Sigmoid colon (tissue), 7 donors: ENCODE data around the gene NR1D1. TPM values are rescaled to one million over a fixed set of nuclear protein-coding genes. Genes with fewer than 3 reads are reported as not detected.

Experiments
- DNase-seq: peaks from one replicate; pipeline ENCODE4 v3.0.0-alpha.2; 2019
- H3K27ac ChIP-seq, 4 donors: fragments of 200-600 bp; sonication (generic); one replicate each; pipeline ENCODE4 v1.5.1; 2016 to 2019; ENCODE audit warnings: mild to moderate bottlenecking in 1 of 4
- H3K27me3 ChIP-seq, 3 donors: fragments of 200-600 bp; sonication (generic); one replicate each; pipeline ENCODE4 v1.5.1; 2019; ENCODE audit warnings: mild to moderate bottlenecking in 1 of 3
- H3K36me3 ChIP-seq, 4 donors: fragments of 200-600 bp; sonication (generic); one replicate each; pipeline ENCODE4 v1.5.1; 2016 to 2019
- H3K4me1 ChIP-seq, 4 donors: fragments of 200-600 bp; sonication (generic); one replicate each; pipeline ENCODE4 v1.5.1; 2017 to 2019
- H3K4me3 ChIP-seq, 4 donors: fragments of 200-600 bp; sonication (generic); one replicate each; pipeline ENCODE4 v1.5.1; 2017 to 2019; ENCODE audit warnings: mild to moderate bottlenecking in 2 of 4, moderate library complexity in 1 of 4
- H3K9me3 ChIP-seq, 4 donors: fragments of 200-600 bp in 3 of 4; sonication (generic) in 3 of 4; one replicate each; pipeline versions ENCODE4 v1.5.1 to v1.6.1; 2013 to 2019
- CTCF ChIP-seq, 4 experiments: fragments of 450-650 bp in 3 of 4; fragments of 200-600 bp in 1 of 4; IDR thresholded peaks; one replicate each; pipeline ENCODE4 v1.5.1; 2016 to 2019; ENCODE audit warnings: antibody characterized with exemption in 4 of 4, mild to moderate bottlenecking in 3 of 4, moderate library complexity in 2 of 4
- EP300 ChIP-seq, 4 donors: sonication (generic); formaldehyde crosslinking; IDR thresholded peaks; one replicate each; pipeline ENCODE4 v1.6.1; 2017; ENCODE audit warnings: antibody characterized with exemption in 4 of 4
- POLR2A ChIP-seq, 2 donors: fragments of 450-650 bp; IDR thresholded peaks; one replicate each; pipeline ENCODE4 v1.6.1; 2016; ENCODE audit warnings: antibody characterized with exemption in 2 of 2, mild to moderate bottlenecking in 2 of 2, moderate library complexity in 2 of 2
- POLR2AphosphoS5 ChIP-seq, 4 donors: sonication (generic); formaldehyde crosslinking; IDR thresholded peaks; one replicate each; pipeline ENCODE4 v1.6.1; 2017; ENCODE audit warnings: antibody characterized with exemption in 4 of 4
- WGBS, 2 donors: extraction: QIAGEN DNeasy Blood & Tissue Kit; methylation state at CpG; one replicate each; pipeline ENCODE4 v1.1.7; 2013; 5-methylcytosine and 5-hydroxymethylcytosine counted together
- intact Hi-C: fragments of 100-400 bp; cut with DNase I; formaldehyde crosslinking; loops from one replicate; pipeline ENCODE4 v1.15.1; 2023
- polyA plus RNA-seq, 3 donors: library from polyadenylated mRNA; stranded (reverse); fragments of 200-250 nt; gene quantifications; one replicate each; pipeline ENCODE4 v1.2.3, GENCODE V29; 2013
- total RNA-seq, 4 donors: library from RNA; depleted of rRNA; stranded (reverse); fragments of >200 nt; gene quantifications; one replicate each; pipeline ENCODE4 v1.1.0, GENCODE V29; 2016
- donor health status: healthy with polysubstance abuse.
- donor health status: Bipolar disorder and iron deficiency.
- donor health status: healthy.

The NR1D1 gene
- total and polyA plus RNA-seq, 7 donors, result 4.1 to 12.8 (median 11.4) TPM

- H3K27me3 ChIP-seq, result no peaks in the 10 kb centered on the region
- no peak for DNase-seq
- no peaks in the 10 kb centered on the region for H3K9me3 ChIP-seq
- TF ChIP-seq POLR2A (IDR thresholded peaks at IDR 0.05), result no peak
- peaks cover 0 to 63% (median 60%) of the 10 kb centered on the region in 4 donors for H3K4me1 ChIP-seq
- peaks cover 13 to 55% (median 27%) of the 10 kb centered on the region in 4 donors for H3K36me3 ChIP-seq
- H3K4me3 ChIP-seq, result no peak overlapping the region
- peak overlapping the region; percentile 96 to 99 (median 98) for H3K27ac ChIP-seq
- intact Hi-C loops, result loop anchor here (5.0 kb wide), 1 partner anchor 39 kb away; no protein-coding TSS in a partner anchor
- 94 to 95% methylated on average over 7 of the region's 7 CpGs for WGBS, 2 donors
Observed at GRCh38 chr17:40076591-40076990, 23.8 kb downstream of the NR1D1 start.

GRCh38 chr17:40075942-40076498, 24.4 kb downstream of the NR1D1 start:
- Histone ChIP-seq H3K27me3 (no peaks in the 10 kb centered on the region), H3K27ac (peak overlapping the region; percentile 96 to 99 (median 98)), H3K4me1 (peaks cover 0 to 69% (median 66%) of the 10 kb centered on the region in 4 donors), H3K36me3 (peaks cover 13 to 49% (median 26%) of the 10 kb centered on the region in 4 donors), H3K9me3 (no peaks in the 10 kb centered on the region), H3K4me3 (peak overlapping the region in 2 of 4 donors; percentile 27 to 28)
- TF ChIP-seq POLR2AphosphoS5 (IDR thresholded peaks at IDR 0.05), result no peak
- TF ChIP-seq CTCF (IDR thresholded peaks at IDR 0.05), result no peak
- no peak for TF ChIP-seq EP300 (IDR thresholded peaks at IDR 0.05)
- no peak for TF ChIP-seq POLR2A (IDR thresholded peaks at IDR 0.05)
- intact Hi-C loops, result loop anchor here (1.0 to 5.0 kb wide), 2 partner anchors 13 to 39 kb away; no protein-coding TSS in a partner anchor
- 32 to 62% methylated on average over 8 of the region's 8 CpGs for WGBS, 2 donors
- DNase-seq, result no peak

GRCh38 chr17:40075201-40075941, 25.0 kb downstream of the NR1D1 start:
- Histone ChIP-seq H3K4me1 (peaks cover 0 to 76% (median 72%) of the 10 kb centered on the region in 4 donors), H3K36me3 (peaks cover 13 to 45% (median 25%) of the 10 kb centered on the region in 4 donors), H3K27ac (peak overlapping the region; percentile 96 to 99 (median 98)), H3K27me3 (no peaks in the 10 kb centered on the region), H3K4me3 (peak overlapping the region in 2 of 4 donors; percentile 27 to 28), H3K9me3 (no peaks in the 10 kb centered on the region)
- intact Hi-C loops, result loop anchor here (1.0 to 5.0 kb wide), 2 partner anchors 12 to 38 kb away; no protein-coding TSS in a partner anchor
- peak; percentile 95 for DNase-seq
- 3 to 9% methylated on average over 11 of the region's 11 CpGs for WGBS, 2 donors
- peak in 3 of 4 donors; percentile 11 to 73 (median 55) for TF ChIP-seq POLR2AphosphoS5 (IDR thresholded peaks at IDR 0.05)
- TF ChIP-seq EP300 (IDR thresholded peaks at IDR 0.05), result peak in 2 of 4 donors; percentile 27 to 83
- TF ChIP-seq CTCF (IDR thresholded peaks at IDR 0.05), result peak; percentile 95 to 99 (median 98)
- TF ChIP-seq POLR2A (IDR thresholded peaks at IDR 0.05), result no peak

GRCh38 chr17:40074871-40075200, 25.6 kb downstream of the NR1D1 start:
- intact Hi-C loops, result loop anchor here (1.0 to 5.0 kb wide), 2 partner anchors 12 to 38 kb away; no protein-coding TSS in a partner anchor
- Histone ChIP-seq H3K27ac (peak overlapping the region; percentile 96 to 99 (median 98)), H3K4me3 (no peak overlapping the region), H3K4me1 (peaks cover 0 to 81% (median 78%) of the 10 kb centered on the region in 4 donors), H3K9me3 (no peaks in the 10 kb centered on the region), H3K27me3 (no peaks in the 10 kb centered on the region), H3K36me3 (peaks cover 12 to 40% (median 23%) of the 10 kb centered on the region in 4 donors)
- TF ChIP-seq EP300 (IDR thresholded peaks at IDR 0.05) (no peak), POLR2A (IDR thresholded peaks at IDR 0.05) (no peak), POLR2AphosphoS5 (IDR thresholded peaks at IDR 0.05) (no peak), CTCF (IDR thresholded peaks at IDR 0.05) (no peak)
- 24 to 54% methylated on average over 6 of the region's 6 CpGs for WGBS, 2 donors
- no peak for DNase-seq

GRCh38 chr17:40074175-40074512, 26.2 kb downstream of the NR1D1 start:
- peak overlapping the region; percentile 96 to 99 (median 98) for H3K27ac ChIP-seq
- H3K4me3 ChIP-seq, result no peak overlapping the region
- no peak for DNase-seq
- no peaks in the 10 kb centered on the region for H3K9me3 ChIP-seq
- no peaks in the 10 kb centered on the region for H3K27me3 ChIP-seq
- intact Hi-C loops, result no loop called here
- H3K36me3 ChIP-seq, result peaks cover 7 to 33% (median 19%) of the 10 kb centered on the region in 4 donors
- no peak for TF ChIP-seq POLR2AphosphoS5 (IDR thresholded peaks at IDR 0.05)
- no peak for TF ChIP-seq CTCF (IDR thresholded peaks at IDR 0.05)
- no peak for TF ChIP-seq EP300 (IDR thresholded peaks at IDR 0.05)
- TF ChIP-seq POLR2A (IDR thresholded peaks at IDR 0.05), result no peak
- 32 to 68% methylated on average over 8 of the region's 8 CpGs for WGBS, 2 donors
- peaks cover 0 to 88% (median 84%) of the 10 kb centered on the region in 4 donors for H3K4me1 ChIP-seq
